NCI-H748 (cell line): ENCODE measurements around the gene TANK.

ENCODE experiments used
- DNase-seq: peaks from one replicate; lab custom pipeline; 2025; ENCODE audit not compliant: unreplicated experiment; lab: John Stamatoyannopoulos, UW

TANK gene, protein sequence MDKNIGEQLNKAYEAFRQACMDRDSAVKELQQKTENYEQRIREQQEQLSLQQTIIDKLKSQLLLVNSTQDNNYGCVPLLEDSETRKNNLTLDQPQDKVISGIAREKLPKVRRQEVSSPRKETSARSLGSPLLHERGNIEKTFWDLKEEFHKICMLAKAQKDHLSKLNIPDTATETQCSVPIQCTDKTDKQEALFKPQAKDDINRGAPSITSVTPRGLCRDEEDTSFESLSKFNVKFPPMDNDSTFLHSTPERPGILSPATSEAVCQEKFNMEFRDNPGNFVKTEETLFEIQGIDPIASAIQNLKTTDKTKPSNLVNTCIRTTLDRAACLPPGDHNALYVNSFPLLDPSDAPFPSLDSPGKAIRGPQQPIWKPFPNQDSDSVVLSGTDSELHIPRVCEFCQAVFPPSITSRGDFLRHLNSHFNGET

DNA sequence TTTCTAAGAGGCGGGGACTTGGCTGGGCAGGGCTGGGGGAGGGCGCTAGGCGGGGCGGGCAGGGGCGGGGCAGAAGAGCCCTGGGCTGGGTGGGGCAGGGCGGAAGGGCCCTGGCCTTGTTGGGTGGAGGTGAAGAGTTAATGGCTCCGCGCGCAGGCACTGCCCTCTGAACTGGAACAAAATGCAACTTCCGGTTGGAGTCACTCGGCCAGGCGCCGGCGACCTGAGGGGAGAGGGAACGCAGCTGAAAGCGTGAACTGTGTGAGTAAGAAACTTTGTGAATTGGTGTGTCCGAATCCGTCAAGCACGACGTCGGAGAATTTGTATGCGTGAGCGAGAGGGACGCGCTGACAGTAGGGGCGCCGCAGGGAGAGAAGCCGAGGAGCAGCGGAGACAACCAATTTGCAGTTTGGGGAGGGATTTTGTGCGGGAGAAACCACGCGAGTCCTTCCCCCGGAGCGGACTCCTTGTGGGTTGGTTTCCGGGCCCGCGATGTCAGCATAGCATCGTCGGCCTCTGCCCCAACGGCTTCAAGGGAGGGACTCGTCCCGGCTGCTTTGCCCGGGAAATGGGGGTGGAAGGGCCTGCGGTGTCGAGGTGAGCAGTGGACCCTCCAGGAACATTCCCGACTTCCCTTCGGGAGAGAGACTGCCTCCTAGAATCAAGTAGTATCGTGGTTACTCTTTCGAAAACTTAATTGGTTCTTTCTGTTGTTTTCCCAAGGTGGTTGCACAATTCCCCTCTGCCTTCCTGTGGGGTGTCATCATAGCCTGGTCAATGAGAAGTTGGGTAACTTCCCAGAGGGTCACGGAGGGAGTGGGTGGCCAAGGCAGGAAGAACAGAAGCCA, at the start of gene TANK:
Gene TANK (plus strand): TSS at position 203 of the 848 bp plus-strand sequence. CDS start 19,235 bp downstream, outside the sequence.
- DNase-seq = peak; percentile 97

DNA sequence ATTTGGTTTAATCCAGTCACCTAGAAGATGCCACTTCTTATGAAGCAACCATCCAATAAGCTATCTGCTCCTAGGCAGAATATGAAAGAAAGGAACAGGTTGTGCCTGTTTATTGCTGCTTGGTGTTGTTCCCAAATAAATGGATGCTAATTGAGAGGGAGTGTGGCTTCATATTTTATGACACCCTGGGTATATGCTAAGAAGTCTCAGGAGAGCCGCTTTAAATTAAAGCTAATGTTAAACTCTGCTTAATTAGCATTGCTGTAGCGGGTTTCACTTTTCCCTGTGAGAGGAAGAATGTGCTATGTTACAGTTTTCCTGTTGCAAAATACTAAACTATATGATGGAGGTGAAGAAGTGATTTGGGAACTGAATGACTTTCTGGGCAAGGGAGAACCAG, 48.7 kb upstream of the TANK start:
- DNase-seq = no peak

DNA sequence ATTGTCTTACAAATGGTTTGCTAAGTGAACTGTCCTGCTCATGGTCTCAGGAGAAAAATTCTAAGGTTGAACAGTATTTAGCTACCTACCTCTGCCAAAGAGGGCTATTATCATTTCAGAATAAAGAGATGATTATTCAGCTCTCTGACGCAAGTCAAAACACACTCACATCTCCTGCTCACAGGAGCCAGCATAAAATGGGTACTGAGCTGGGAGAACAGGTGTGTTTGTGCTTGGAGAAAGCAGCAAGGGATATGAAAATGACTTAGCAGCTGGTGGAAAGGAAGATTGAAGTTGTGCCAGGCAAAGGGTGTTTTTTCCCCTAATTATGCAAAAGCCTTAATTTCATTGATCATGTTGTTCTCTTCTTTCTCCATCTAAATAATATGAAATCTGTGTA, 47.3 kb upstream of the TANK start:
- peak; percentile 5 for DNase-seq

DNA sequence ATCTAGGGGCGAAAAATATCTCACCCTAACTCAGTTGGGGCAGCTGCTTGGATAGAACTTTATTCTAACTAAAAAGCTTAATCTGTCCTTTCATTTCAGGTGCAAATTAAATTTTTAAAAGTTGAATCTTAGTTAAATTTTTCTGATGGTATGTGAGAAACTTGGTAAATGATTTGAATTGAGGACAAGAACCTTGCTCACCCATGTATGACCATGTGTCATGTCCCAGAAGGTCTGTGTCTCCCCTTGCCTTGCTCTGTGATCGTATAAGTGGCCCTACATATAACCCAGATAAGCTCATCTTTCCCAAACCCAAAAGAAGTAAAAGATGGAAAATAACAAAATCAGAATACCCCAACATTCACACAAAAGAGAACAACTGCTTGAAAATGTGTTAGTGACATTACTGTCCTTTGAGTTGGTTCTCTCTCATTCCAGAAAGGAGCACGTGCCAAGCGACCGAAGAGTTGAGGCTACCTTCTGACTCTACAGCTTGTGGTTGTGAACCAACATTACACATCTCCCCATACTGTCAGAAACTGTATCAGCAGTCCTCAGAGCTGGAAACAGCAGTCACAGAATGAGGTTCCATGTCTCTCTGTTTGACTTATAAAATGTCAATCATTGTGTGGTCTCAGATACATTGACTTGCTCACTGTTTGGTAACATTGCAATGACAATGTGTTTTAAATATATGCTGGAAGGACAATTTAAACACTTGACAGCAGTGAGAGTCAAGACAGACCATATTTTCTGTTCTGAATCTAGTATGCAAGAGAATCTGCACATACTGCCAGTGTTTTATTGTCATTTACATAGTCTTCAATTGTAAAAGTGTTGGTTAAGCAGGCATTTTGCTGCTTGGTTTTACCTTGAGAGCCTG, 46.3 kb upstream of the TANK start:
- DNase-seq = no peak

DNA sequence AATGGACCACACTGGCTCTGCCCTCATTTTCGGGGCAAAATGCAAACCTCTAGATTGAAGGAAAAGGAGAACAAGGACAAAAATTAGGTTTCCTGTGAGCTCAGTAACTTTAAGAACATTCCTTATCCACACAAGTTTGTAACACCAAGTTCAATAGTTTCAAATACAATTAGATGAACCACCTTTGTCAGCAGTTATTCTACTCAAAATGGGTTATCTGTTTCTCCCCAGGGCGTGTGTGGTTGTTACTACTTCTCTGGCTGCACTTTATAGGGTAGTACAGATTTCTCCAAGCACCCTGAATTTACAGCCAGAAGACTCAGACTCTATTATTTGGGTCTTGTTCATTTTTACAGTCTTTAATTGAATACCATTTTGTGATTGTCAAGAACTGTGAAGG, 45.0 kb upstream of the TANK start:
- no peak for DNase-seq

DNA sequence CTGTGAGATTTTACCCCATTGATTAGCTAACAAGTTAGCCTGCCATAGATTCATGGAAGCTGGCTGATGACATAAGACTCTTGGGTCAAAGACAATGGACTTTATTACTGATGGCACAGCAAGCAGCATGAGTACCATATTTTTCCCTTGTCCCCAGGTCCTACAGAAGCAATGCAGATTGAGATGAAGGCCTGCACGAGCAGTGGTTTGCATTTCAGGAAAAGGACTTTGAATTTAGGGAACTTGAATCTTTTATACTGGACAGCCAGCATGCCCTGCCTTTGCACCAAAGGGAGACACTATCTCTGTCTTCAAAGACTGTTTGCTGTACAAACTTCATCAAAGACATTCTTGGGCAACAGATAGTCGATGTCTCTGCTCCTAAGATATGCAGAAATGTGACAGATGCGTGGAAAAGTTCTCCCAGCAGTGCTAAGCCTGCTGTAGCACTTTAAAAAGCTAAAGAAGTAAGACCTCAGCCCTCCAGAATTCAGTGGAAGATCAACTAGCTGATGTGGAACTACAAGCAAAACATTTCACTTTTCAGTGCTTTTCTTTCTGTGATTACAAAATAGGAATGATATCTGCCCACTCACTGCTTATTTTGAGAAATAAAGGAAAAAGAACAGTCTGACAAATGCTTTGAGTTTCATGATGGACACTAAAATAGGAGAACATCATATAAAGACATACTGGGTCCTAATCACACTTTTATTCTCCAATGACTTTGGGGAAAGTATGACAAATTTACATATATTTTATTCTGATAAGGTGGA, 44.4 kb upstream of the TANK start:
- no peak for DNase-seq

DNA sequence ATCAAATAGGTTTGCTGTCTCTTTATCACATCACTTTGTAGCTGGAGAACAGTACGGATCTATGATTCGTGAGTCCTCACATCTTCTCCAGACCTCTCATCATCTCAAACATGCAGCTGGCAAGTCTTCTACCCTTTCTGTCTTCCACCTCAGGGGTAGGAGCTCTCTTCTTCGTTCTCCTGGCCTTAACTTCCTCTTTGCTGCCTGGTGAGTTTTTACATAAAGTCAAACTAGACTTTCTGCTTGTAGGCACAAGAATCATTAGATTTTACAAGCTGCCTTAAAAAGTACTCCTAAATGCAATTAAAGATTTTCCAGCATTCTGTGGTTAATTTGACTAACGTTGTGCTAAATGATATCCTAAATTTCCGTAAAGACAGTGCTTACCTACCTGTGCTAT, 43.7 kb upstream of the TANK start:
- DNase-seq = no peak

DNA sequence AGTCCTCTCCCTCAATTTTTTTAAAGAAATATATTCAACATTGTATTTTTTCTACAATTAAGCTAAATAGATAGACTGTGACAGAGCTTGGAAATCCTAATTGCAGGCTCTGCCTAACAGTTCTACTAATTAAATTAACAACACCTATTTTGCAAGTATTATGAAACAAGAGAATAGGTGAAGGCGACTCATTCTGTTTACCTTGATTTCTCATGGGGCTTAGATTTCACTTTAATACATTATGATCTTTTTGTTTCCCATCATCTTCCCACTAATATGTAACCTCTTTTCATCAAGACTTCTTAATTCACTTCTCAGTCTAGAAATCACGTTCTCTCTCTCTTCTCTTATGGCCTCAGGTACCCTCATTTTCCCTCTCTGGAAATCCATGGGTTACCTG, 42.7 kb upstream of the TANK start:
- no peak for DNase-seq

DNA sequence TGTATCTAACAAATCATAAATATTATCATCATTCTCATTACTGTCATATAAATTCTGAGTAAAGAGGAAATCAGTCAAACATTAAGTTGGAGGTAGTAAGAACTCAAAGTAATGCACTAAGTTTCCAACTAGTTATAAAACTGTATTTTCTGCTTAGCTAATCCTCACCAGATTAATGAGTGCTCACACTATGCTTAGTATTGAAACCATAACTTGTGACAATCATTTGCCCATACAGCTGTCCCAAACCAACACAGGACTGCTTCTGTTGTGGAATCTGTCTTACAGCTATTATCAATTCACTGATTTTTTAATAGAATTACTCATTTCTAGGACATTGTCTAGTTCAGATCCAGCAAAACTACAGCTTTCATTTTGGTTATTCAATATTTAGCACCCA, 41.5 kb upstream of the TANK start:
- no peak for DNase-seq

DNA sequence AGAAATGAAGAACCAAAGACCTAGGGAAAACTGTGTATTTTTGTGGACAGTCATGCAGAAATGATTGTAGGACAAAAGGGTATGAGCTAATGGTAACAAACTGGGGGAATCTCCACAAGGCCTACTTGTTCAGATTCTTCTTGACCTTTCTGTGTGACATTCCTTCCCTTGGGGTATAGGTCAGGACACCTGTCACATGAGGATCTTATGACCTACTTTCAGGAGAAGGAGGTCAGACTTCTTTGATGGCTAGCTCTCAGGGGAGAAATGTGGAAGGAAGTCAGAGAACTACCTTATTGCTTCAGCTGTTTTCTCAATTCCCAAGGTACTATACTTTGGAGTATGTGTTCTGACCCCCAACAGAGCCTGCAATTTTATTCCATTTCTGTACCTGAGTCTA, 40.7 kb upstream of the TANK start:
- no peak for DNase-seq

DNA sequence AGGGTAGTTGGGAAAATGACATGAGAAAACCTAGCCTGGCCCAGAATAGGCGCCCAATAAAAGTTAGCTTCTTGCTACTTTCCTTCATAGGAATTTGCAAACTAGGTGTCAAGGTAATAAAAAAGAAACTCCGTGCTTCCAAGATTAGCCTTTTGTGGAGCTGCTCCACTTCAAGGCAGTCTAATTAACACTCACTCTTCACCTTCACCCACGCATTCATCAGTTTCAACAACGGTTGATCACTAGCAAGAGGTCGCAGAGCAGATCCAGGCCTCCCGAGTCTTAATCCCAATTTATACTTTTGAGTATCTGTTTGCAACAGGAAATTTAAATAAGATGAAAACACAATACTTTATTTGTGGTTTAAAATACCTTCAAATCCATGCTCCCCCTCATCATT, 39.5 kb upstream of the TANK start:
- no peak for DNase-seq

DNA sequence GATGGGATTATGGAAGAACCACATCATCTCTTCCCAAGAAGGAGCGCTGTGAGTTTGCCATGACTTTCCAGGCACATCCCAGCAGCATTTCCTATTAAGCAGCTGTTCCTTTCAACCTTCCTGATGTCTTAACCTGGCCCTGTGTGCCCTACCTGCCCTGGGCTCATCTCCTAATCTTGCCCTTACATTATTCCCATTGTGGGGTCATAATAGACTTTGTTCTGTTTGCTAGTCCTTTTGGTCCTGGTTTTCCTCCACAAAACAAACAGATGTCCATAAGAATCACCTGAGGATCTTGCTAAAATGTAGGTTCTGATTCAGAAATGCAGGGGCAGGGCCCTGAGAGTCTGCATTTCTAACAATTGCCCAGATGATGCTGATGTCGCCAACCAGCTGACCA, 38.6 kb upstream of the TANK start:
- DNase-seq = no peak

DNA sequence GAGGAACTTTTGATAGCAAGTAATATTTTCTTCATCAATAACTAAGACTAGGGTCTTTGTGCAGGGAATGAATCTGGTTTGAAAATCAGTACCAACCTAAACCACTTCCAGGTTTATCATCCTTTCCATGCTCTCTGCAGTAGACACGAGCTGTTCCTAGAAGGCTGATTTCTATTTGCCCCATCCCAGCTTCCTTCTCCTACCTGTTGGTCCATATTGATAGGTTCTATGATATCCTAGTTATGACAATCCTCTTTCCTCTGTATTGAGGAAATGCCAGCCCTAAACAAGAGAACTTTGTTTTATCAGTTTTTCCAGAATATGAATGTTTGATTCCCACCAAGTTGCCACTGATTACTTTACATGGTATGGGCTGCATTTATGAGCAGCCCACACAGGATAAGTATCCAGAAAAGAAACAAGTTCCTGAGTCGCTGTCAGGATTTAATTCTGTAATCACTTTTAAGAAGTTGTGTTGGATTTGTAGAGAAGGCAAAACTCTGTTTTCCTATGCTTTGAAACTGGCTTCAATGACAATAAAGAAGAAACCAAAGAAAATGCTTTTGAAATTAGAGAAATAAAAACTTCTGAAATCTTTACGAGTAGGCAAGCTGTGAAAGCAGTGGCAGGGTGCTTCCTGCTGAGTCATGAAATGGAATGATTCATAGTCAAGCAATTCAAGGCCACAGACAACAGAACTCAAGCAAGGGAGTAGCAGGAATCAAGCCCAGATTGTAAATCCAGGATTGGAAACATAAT, 37.3 kb upstream of the TANK start:
- no peak for DNase-seq

DNA sequence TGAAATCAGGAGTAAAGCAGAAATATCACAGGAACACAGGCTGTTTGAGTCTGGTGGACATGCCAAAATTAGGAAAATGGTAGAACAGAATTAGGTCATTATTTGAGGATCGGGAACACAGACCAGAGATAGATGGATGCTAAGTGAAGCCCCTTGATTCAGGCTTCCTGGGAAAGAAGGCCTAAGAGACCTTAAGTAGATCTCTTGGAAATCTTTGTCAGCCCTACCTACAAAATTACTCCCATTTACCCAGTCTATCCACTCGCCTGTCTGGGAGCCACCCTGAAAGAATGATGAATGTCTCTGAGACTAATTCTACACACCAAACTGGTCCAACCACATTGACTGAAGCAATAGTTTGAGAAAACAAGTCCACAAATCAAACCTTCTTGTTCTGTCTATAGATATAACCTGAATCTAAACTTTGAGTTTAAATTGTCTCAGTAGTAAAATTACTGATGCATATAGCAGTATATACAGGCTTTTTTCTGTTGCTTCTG, 36.6 kb upstream of the TANK start:
- DNase-seq = peak; percentile 35

DNA sequence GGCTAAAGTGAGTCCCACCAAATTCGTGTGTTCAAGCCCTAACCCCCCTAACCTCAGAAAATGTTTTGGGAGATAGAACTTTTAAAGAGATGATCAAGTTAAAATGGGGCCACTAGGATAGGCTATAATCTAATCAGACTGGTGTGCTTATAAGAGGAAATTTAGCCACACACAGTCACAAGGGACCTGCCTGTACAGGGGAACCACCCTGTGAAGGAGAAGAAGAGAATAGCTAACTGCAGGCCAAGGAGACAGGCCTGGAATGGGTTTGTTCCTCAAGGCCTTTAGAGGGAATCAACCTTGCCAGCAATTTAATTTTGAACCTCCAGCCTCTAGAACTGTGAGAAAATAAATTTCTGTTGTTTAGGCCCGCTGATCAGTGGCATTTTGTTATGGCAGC, 36.0 kb upstream of the TANK start:
- DNase-seq = no peak

DNA sequence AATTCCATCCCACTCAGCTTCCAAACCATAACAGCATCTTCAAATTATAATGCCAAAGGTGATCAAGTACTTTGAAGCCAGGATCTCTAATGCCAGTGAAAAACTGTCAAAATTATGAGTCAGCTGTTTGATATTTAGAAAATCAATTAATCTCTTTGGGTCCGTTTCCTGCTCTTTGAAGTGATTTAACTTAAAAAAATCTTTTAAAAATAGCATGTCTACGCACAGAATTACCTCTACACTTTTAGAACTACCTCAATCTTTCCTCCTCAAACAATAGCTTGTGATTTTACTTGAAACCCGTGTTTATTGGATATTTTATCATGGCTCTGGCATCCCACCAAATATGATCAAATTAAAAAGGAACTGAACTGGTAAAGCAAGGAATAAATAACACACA, 31.3 kb upstream of the TANK start:
- DNase-seq = no peak

DNA sequence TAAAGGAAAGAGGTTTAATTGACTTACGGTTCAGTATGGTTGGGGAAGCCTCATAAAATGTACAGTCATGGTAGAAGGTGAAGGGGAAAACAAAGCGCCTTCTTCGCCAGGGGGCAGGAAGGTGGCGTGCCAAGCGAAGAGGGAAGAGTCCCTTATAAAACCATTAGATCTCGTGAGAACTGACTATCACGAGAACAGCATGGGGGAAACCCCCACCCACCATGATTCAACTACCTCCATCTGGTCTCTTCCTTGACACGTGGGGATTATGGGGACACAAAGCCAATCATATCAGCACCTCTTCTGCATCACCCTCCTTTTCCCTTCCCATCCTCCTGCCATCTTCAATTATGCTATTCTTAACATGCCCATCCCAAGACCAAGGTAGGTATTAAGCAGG, 29.9 kb upstream of the TANK start:
- no peak for DNase-seq

DNA sequence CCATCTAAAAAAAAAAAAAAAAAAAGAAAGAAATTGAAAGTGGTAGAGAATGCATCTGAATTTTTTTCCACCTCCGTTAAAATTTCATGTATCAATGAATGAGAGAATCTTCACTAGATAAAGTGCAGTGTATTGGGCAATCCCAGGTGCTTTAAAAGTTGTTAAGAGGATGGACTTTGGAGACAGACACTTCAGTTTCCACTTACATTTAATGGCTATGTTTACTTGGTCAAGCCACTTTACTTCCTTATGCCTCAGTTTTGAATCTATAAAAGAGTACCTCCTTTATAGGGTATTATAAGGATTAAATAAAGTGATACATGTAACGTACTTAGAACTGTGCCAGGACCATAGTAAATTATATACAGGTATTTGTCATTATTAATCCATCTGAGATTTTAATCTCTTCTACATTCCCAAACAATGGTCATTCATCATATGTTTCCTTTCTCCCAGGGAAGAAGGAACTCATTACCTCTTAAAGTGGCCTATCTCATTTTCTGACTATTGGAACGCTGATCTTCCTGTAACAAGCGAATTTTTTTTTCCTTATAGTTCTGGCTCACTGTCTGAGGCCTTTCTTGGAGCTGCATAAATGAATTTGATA, 29.1 kb upstream of the TANK start:
- no peak for DNase-seq

DNA sequence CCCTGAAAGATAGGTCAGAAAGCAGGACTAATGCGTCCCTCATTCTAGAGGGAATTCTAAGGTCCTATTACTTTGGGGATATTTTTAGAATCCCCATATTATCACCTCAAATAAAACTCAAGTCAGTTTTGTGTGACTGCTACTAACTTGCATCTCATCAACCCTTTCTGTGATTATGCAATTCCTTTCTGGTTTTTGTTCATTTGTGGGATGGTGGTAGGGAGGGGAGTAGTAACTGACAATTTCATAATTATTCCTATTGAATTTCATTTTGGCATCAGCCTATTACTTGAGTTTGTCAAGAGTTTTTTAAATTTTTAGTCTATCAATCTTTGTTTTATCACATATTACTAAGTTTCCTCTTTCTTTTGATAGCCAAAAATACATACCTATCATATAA, 28.4 kb upstream of the TANK start:
- DNase-seq = no peak
